NCI-H2227 treated with DMSO at 0.1 percent for 48 hours (cell line): Measurements from ENCODE around the gene LGI4.
"Not testable (repeated sequence)": the region's sequence is repeated elsewhere in the genome, so short reads cannot be mapped to it uniquely, and the experiment has no call there.

Experiments
- DNase-seq: peaks from one replicate; lab custom pipeline; 2025; lab: John Stamatoyannopoulos, UW

The LGI4 gene

DNA sequence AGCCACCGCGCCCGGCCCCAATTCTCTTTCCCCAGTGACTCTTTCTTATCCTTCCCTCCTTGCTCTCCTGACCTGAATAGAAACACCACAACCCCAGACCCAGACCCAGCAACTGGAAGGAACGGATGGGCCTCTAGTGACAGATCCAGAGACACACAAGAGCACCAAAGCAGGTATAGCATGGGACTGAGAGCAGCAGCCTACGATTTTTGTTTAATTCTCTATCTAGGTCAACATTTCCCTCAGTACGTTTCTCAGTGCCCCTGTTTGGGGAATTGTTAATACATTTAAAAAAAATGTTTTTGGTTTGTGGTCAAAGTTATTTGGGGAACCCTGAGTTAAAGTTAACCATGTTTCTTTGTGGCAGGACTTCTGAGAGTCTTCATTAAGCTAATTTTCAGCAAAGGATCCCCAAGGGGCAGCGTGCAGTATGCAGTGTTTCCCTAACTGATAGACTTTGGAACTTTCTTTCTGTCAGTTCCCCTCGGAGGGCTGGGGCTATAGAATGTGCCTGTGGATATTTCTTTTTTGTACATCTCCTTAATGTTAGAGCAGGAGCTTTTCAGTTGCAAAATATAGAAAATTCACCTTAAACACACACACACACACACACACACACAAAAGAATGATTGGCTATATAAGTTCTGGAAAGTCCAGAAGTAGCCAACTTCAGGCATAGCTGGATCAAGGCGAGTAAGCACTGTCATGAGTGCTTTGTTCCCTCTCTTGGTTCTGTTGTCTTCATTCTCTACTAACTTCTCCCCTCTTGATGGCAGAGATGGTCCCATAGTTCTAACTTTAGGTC lies 26.0 kb upstream of the LGI4 start:
- DNase-seq: no peak

DNA sequence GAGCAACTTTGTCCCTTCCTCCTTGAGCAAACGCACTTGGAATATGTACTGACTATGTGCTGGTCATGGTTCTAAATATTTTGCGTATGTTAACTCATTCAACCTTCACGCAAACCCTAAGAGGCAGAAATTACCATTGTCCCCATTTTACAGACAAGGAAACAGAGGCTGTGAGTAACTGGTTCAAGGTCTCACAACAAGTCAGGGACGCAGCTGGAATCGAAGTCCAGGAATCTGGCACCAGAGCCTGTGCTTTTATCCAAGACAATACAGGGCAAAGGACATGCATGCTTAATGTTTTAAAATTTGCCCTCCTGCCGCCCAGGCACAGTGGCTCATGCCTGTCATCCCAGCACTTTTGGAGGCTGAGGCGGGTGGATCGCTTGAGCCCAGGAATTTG lies 24.7 kb upstream of the LGI4 start:
- no peak for DNase-seq

GRCh38 chr19:35157431-35157830 lies 22.6 kb upstream of the LGI4 start:
- no peak for DNase-seq

DNA sequence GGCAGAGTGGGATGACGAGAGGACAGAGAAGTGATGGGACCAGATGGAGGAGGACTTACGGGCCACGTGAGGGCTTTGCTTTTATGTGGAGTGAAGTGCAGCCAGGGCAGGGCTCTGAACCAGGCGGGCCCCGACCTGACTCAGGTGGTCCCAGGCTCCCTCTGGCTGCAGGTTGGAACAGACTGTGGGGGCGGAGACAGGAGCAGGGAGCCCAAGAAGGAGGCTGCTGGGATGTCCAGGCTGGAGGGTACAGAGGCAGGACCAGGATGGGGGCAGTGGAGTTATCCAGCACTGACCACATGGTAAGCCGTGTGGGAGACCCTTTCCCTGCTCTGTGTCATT lies 21.8 kb upstream of the LGI4 start:
- DNase-seq: no peak

DNA sequence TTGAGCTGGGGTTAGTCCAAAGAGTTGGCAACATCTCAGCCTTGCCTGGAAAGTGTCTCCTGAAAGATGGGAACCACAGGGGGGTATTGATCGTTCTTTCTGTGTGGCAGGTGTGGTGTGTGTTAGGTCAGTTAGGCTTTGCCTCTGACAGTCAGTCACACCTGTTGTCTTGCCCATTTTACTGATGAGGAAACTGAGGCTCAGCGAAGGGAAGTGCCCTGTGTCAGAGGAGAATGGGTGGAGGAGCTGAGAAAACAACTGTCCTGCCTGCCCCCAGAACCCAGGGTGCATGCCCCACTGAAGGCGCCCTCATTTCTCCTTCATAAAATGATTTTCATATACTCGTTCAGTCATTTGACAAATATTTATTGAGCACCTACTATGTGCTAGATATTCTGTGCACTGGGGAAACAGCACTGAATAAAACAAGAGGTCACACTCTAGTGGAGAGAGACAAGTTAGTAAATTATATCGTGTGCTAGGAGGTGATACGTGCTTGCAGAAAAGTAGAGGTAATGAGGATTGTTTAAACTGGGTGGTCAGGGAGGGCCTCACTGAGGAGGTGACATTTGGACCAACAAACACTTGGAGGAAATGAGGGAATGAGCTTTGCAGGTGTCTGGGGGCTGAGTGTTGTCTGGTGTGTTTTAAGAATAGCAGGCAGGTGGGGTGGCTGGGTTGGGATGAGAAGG lies 21.3 kb upstream of the LGI4 start:
- no peak for DNase-seq

- no peak for DNase-seq
Measured at GRCh38 chr19:35155441-35155840, 20.6 kb upstream of the LGI4 start.

DNA sequence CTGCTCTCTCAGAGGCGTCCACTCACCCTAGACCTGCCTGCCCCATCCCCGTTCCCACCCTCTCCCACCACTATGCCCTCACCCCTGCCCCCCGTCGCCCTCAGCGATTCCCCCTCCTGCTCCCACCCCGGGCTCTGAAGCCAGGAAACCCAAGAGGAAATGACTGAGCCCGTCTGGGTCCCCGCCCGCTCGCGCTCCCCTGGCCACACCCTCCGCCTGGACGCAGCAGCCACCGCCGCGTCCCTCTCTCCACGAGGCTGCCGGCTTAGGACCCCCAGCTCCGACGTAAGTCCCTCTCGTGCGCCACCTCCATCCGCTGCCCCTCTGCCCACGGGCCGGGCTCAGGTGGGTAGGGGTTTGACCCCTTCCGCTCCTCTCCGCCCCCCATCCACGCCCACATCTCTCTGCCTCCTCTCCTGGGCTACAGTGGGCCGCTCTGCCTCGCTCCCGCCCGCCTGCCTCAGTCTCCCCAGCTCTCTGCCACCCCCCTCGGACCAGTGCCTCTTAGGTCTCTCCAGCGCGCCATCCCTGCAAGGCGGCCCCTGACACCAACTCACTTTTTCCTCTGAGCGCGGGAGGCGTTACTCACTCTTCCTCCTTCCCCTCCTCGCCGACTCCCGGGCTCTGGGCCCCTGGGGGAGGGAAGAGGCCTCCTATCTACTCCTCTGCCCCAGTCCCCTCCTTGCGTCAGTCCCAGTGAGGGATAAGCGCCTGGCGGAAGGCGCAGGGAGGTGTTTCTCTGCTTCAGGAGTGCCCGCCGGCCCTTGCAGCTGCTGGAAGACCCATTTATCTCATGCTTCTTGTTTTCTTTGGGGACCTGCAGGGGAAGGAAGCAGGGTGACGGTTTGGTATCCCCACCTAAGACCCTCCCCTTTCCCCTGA lies 19.9 kb upstream of the LGI4 start, which contains the start of gene FXYD5:
Gene FXYD5 (plus strand): TSS at position 211 of the 882 bp plus-strand sequence. CDS start 816 bp downstream, outside the sequence.
- peak; percentile 80 for DNase-seq

GRCh38 chr19:35153701-35154524 lies 19.1 kb upstream of the LGI4 start:
- DNase-seq: peak; percentile 88

DNA sequence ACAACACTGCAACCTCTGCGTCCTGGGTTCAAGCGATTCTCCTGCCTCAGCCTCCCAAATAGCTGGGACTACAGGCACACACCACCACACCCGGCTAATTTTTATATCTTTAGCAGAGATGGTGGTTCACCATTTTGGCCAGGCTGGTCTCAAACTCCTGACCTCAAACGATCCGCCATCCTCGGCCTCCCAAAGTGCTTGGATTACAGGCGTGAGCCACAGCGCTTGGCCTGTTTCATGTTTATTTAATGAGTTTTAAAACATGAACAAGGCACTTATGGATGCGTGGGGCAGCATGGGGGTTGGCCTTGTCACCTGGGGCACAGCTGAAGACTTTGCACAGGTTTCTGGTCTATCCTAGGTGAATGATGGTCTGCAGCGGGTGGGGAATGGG lies 18.3 kb upstream of the LGI4 start:
- DNase-seq: not testable (repeated sequence)

DNA sequence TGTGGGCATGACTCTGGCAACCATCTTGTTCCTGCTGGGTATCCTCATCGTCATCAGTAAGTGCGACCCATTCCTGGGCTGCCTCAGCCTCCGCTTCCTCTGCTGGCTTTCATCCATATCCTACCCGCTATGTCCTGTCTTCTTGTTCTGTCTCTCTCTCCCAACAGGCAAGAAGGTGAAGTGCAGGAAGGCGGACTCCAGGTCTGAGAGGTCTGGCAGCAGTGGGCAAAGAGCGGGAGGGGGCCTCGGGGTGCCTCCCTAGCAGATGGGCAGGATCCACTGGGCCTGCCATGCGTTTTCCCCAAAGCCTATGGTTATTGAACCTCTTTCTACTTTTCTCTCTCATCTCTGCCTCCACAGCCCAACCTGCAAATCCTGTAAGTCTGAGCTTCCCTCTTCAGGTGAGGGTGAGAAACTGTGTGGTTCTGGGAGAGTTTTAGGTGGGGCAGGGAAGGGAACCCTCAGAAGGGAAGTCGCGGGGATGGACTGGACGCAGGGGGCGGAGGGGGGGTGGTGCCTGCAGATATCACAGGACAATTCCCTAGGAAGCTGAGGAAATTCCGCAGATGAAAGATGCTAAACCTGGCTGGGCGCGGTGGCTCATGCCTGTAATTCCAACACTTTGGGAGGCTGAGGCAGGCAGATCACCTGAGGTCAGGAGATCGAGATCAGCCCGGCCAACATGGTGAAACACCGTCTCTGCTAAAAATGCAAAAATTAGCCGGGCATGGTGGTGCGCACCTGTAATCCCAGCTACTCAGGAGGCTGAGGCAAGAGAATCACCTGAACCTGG lies 16.6 kb upstream of the LGI4 start:
- DNase-seq: no peak

GRCh38 chr19:35150445-35150844 lies 15.6 kb upstream of the LGI4 start:
- DNase-seq: no peak

- no peak for DNase-seq
Measured at GRCh38 chr19:35149463-35149862, 14.6 kb upstream of the LGI4 start.

DNA sequence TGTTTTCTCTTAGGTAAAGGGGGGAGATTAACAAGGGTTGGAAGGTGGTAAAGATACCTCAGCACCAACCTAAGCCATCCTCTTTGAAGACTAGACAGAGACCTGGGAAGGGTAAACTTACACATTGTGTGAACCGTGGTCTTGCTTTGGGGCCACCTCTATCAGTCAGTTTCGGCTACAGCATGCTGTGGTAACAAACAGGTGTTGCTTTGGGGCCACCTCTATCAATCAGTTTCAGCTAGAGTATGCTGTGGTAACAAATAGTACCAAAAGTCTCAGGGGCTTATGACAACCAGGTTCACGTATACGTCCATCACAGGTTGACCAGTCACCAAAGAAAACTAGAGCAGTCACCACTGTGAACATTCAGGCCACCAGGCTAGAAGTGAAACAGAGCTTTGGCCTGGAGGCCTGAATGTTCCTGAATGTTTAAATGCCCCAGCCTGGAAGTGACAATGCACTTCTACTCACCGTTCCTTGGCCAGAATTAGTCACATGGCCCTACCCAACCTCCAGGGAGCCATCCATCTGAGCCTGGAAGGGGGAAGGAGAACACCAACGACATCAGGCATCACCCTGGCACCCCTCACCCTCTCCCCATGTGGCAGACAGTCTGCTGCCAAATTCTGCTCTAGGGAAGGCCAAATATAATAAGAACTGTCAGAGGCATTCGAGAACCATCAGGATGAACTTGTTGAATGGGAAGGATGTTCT lies 12.0 kb upstream of the LGI4 start:
- DNase-seq: no peak

- DNase-seq: peak; percentile 74
Measured at GRCh38 chr19:35144600-35145436, 10.0 kb upstream of the LGI4 start.

GRCh38 chr19:35144259-35144599 lies 9.4 kb upstream of the LGI4 start:
- DNase-seq: no peak

- DNase-seq: peak; percentile 85
Measured at GRCh38 chr19:35143818-35144217, 9.0 kb upstream of the LGI4 start.

GRCh38 chr19:35143231-35143715 lies 8.4 kb upstream of the LGI4 start, which contains the start of gene FXYD7:
Gene FXYD7, plus strand, starts transcription at chr19:35143255. Its CDS starts 79 bp downstream, at chr19:35143334.
- DNase-seq: peak; percentile 85

- DNase-seq: peak; percentile 83
Measured at GRCh38 chr19:35142606-35143230, 7.9 kb upstream of the LGI4 start.
